GM19023 (cell line): ENCODE data around the gene CDK4.
"Not testable (repeated sequence)": the region's sequence is repeated elsewhere in the genome, so short reads cannot be mapped to it uniquely, and the experiment has no call there.

Source experiments
- ATAC-seq: cut with Tn5 transposase; IDR thresholded peaks from one replicate; pipeline ENCODE4 v1.9.1; 2021; ENCODE audit warnings: mild to moderate bottlenecking, moderate library complexity; ENCODE audit not compliant: unreplicated experiment

Gene CDK4

DNA sequence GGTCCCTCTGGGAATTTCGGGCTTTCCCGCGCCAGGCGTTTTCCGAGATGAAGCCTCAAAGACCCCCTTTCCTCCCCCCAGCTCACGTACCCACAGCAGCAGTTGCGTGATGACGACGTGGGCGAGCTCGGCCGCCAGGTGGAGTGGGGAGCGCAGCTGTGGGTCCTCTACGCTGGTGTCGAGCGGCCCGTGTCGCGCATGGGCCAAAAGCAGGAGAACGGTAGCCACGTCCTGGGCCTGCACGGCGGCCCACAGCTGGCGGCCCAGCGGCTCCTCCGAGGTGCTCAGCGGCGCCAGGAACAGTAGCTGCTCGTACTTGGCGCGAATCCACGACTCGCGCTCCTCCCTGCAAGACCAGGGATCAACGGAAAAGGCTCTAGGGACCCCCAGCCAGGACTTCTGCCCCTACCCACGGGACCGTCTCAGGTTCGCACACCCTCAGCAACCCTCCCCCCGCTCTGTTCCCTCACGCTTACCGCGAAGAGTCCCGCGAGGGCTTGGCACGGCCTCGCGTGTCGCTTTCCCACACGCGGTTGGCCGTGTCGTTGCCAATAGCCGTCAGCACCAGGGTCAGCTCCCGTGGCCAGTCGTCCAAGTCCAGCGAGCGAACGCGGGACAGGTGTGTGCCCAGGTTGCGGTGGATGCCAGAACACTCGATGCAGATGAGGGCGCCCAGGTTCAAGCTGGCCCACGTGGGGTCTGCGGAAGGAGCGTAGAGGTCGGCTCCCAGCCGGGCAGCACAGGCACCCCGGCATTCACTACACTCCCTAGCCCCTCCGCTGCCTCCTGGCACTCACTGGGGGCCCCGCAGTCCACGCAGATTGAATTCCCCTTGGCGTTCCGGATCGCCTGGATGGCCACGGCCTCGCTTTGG, 25.0 kb downstream of the CDK4 start:
- ATAC-seq = no peak

DNA sequence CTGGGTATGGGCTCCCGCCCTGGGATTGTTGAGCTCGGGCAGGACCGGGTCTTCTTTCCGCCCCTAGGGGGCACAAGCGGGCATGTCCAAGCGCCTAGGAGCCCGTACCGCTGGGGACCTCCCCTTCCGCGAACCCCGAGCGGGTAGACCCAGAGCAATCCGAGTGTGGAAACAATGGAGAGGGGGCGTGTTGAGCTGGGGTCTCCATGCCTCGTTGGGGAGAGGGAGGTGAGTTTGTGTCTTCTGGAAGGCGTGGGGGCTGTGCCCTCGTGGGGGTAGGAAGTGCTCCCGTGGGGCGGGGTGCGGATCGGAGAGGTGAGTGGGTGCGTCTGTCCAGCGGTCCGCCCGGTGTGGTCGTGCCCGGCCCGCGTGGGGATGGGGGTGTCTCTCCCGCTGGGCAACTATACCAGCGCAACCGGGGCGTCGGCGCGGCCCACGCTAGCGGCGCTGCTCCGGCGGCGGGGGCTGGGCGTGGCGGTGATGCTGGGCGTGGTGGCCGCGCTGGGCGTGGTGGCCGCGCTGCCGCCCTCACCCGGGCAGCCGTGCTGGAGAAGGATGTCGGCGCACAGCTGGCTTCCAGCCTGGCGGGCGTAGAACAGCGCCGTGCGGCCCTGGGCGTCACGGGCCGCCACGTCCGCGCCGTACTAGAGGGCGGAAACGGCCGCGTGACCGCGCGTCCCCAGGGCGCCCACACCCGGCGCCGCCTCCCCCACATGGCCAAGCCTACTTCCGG, 25.8 kb downstream of the CDK4 start:
- no peak for ATAC-seq

DNA sequence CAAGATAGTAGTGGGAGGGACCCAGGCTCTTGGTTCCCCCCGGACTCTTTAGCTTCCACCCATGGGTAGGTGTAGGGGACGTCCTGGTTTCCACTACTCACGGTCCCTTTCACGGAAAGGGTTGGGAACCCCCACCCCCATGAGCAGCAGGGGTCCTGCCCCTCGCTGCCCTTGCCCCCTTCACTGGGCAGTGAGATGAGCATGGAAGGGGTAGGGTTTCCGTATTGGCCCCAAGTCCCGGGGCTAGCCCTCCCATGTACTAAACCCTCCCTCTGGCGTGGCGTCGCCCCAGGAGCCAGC, 26.3 kb downstream of the CDK4 start:
- no peak for ATAC-seq

DNA sequence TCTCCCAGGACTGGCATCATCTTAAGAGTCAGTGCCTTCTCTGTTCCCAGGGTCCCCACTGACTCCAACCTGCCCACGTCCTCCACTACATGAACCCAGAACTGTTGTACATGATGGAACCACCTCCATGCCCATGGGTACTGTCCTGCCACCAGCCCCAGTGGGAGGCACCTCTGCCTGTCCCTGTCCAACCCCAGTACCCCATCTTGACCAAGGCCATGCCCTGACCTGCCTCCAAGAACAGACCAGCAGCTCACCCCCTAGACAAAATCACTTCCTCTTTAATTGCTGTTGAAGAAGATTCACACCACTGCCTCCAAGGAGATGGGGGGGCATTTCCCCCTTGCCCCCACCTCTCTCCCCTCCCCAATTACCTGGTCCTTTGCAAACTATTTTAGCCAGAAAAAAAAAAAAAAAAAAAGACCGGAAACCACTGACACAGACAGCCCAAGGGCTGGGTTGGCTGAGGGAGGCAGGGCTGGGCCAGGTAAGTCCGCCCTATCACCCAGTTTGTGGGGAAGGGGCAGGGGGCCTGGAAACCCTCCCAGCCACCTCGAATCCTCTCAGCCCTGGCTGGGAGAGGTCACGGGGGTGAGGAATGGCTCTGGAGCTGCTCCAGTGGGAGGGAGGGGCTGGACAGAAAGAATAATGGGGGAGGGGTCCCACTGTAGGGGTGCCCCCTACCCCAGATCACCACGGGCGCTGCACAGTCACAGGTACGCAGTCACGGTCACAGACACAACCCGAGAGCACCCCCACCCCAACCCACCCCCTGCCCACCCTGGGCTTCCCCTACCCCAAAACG, 27.0 kb downstream of the CDK4 start:
- ATAC-seq = no peak

DNA sequence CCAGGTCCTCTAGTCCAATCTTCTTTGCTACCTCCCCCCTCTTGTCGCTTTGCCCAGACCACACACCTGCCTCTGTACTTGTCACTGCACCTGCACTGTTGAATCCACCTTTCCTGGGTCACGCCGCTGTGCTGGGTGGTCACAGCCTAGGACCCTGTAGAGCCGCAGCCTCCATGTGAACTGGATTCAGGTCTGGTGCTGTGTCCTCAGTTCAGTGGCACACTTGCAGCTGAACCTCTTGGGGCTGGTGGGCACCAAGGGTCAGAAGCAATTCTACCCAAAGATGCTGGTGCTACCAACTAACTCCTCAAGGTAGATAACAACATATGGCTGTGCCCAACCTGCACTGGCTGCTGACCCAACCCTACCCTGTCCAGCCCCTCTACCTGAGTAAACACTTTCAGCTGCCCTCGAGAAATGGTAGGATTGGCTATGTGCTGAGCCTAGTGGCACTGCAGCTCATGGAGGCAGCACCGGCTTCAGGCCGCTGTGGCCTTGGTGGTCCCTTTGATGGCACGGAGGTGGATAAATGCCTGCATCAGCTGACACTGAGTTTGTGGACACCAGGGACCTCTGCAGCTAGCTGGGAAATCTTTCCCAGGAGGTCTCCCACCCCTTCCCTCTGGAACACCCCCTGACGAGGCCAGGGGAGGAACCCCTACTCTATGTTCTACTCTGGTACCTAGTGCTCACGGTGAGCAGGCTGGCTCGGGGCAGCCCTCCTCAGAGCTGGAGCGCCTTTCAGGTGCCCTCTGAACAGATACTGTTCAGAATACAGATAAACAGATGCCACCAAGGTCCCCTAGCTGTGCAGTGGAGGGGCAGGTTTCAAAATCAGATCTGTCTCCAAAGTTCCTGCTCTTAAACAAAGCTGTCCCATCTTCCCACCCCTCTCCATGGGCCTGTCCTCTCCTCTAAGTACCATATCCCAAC, 27.8 kb downstream of the CDK4 start:
- ATAC-seq = no peak

DNA sequence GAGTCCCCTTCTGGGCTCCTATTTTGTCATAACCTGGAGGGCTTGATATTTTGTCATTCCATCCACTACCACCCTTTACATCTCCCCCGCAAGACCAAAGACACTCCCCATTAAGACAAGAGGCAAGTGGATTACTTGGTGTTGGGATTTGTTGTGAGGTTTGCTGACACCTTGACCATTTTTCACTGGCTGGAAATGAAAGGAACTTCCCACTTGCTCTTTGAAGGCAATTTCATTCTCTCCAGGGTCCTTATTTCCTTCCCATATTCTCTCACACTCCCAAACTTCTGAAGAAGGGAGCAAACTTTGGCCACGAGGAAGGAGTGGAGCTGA, 28.5 kb downstream of the CDK4 start:
- ATAC-seq = no peak

DNA sequence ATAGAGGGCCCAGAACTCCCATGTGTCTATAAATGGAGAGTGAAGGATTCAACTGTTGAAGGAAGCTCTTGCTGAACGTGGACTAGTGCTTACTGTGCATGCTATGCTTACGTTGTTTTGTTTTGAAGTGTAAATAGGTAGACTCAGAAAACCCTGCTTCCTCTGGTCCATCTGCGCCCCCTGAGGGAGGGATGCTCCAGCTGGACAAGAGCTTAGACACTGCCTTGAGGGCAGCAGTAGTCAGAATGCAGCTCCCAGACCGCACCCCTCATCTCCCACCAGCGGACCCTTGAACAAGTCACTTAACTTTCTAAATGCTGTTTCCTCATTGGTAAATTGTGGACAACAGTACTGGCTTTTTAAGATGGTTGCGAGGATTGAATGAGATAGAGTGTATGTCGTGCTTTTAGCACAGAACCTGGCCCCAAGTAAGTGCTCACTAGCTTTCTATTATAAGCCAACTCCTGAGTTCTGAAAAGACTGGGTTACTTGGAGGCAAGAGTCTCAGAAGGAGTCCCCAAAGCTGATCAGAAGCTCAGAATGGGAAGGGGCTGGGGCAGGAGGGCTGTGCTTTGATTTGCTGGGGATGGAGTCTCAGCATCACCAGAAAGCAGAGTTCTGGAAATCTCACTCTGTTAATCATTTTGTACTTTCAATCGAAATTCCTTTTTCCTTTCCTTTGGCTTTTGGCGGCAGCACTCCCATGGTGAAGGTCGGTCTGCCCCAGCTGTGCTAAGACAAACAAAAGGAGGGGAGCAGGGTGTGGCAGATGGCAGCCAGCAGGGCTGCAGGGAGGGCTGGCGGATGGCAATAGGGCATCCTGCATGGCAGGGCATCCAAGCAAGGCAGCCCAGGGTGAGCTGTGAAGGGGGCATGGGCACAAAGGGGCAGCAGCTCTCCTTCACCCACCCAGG, 29.1 kb downstream of the CDK4 start:
- ATAC-seq = no peak

DNA sequence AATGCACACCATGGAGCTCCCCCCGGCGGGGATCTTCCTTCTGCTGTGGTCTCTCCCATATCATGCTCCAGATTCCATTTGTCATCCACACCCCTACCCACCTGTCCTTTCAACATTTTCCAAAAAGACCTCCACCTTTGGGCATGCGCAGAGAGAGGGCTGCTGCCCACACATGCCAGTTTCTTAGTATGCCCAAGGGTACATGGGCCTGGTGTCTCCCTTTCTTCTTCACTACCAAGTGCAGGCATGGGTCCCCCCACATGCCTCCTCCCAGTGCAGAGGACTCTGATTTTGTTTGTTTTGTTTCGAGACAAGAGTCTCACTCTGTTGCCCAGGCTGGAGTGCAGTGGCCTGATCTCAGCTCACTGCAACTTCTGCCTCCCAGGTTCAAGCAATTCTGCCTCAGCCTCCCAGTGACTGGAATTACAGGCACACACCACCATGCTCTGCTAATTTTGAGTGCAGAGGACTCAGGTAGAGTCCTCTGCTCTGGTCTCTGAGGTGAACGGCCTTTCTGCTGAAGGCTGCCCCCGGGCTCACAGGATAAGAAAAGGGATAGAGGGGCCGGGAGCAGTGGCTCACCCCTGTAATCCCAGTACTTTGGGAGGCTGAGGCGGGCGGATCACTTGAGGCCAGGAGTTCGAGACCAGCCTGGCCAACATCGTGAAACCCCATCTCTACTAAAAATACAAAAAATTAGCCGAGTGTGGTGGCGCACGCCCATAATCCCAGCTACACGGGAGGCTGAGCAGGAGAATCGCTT, 30.1 kb downstream of the CDK4 start:
- ATAC-seq = not testable (repeated sequence)

DNA sequence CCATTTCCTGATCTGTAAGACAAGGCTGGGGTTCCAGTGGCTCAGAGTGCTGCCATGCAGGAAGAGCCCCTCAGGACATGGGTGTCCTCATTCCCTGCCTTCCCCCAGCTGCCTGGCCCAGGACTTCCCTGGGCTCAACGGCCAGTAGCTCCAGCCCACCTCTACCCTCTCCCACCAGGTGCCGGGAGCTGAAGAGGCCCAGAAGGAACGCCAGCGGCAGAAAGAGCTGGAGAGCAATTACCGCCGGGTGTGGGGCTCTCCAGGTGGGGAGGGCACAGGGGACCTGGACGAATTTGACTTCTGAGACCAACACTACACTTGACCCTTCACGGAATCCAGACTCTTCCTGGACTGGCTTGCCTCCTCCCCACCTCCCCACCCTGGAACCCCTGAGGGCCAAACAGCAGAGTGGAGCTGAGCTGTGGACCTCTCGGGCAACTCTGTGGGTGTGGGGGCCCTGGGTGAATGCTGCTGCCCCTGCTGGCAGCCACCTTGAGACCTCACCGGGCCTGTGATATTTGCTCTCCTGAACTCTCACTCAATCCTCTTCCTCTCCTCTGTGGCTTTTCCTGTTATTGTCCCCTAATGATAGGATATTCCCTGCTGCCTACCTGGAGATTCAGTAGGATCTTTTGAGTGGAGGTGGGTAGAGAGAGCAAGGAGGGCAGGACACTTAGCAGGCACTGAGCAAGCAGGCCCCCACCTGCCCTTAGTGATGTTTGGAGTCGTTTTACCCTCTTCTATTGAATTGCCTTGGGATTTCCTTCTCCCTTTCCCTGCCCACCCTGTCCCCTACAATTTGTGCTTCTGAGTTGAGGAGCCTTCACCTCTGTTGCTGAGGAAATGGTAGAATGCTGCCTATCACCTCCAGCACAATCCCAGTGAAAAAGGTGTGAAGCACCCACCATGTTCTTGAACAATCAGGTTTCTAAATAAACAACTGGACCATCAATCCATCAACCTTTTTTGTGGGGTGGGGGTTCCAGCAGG, 31.2 kb downstream of the CDK4 start:
- ATAC-seq = no peak

DNA sequence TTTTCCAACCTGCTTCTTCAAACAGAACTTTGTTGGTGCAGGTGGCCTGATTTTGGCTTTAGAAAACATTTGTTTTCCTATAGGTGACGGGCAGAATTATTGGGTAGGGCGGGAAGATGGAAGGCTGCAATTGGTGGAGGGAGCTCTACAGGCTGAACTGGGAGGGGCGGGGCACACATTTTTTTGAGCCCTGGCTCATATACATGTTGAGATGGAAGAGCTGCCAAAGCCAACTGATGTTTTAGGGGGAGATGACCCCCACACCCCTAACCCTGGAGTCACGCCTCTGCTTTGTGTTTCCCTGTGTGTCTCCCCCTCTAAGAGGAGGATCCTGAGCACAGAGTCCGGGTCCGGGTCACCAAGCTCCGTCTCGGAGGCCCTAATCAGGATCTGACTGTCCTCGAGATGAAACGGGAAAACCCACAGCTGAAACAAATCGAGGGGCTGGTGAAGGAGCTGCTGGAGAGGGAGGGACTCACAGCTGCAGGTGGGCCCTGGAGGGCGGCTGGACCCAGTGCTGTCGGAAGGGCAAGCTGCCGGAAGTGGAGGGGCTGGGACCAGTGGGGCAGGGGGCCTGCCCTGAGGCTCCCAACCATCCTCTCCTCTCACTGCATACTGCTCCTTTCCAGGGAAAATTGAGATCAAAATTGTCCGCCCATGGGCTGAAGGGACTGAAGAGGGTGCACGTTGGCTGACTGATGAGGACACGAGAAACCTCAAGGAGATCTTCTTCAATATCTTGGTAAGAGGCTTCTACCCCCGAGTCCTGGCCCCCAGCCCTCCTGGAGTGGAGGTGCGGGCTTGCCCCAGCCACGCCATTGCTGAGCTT, 32.1 kb downstream of the CDK4 start:
- ATAC-seq = no peak

DNA sequence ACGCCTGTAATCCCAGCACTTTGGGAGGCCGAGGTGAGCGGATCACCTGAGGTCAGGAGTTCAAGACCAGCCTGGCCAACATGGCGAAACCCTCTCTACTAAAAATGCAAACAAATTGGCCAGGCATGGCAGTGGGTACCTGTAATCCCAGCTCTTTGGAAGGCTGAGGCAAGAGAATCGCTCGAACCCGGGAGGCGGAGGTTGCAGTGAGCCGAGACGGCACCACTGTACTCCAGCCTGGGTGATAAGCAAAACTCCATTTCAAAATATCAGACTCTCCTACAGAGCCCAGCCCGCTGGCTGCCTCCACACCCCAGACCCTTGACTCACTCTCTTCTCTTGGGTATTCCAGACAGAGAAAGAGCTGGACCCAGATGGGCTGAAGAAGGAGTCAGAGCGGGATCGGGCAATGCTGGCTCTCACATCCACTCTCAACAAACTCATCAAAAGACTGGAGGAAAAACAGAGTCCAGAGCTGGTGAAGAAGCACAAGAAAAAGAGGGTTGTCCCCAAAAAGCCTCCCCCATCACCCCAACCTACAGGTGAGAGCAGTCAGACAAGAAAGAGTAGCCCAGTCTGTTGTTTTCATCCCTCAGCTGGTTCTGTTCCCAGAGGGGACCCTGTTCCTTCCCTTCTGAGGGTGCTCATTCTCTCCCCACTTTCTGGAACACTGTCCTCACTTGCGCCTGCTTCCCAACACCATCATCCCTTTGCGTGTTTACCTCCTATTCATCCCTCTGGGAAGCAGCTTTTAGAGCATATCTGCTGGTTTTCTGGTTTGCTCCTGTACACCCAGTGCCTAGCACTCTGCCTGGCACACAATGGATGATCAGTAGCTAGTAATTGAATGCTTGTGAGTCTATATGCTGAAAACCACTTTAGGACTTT, 33.2 kb downstream of the CDK4 start:
- ATAC-seq = no peak

DNA sequence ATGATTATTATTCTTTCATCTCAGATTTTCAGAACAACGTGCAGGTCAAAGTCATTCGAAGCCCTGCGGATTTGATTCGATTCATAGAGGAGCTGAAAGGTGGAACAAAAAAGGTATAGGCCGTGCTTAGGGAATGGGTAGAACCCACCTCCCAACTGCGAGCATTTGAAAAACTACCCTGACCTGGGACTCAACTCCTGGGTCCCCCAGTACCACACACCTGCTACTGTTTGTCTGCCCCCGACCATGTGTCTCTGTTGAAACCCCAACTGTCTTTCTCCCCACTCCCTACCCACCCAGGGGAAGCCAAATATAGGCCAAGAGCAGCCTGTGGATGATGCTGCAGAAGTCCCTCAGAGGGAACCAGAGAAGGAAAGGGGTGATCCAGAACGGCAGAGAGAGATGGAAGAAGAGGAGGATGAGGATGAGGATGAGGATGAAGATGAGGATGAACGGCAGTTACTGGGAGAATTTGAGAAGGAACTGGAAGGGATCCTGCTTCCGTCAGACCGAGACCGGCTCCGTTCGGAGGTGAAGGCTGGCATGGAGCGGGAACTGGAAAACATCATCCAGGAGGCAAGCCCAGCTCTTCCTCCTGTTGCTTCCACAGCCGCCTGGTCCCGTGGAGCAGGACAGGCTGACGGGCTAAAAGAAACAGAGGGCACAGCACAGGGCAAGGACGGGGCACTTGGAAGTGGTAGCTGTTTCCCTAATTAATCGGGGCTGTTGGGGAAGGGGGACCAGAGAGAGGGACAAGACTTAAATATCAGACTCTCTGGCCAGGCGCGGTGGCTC, 34.1 kb downstream of the CDK4 start:
- no peak for ATAC-seq

DNA sequence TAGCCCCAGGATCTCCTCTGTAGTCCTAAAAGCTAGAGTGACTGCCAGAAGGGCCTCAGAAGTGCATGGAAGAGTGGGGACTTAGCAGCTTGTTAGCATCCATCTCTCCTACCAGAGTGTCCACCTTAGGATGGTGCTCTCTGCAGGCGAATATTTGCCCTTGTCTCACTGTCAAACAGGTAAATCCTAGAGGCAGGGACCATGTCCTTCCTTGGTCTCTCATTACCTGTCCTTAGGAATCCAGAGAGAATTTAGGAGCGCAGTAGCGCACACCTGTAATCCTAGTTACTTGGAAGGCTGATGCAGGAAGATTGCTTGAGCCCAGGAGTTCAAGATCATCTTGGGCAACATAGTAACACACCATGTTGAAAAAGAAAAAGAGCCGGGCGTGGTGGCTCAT, 35.0 kb downstream of the CDK4 start:
- ATAC-seq = no peak

DNA sequence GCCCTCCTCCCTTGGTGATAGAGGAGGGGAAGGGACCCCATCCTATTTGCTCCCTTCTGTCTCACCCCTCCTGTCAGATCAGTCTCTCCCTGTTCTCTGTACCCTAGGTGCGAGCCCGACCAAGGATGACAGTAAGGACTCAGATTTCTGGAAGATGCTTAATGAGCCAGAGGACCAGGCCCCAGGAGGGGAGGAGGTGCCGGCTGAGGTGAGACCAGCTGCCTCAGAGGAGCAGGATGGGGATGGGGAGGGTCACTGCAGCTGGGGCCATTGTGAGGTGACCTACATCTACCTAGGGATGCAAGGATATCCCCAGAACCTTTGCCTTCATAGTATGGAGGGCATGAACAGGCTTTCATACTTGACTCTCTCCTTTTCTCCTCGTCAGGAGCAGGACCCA, 35.8 kb downstream of the CDK4 start:
- ATAC-seq = no peak

DNA sequence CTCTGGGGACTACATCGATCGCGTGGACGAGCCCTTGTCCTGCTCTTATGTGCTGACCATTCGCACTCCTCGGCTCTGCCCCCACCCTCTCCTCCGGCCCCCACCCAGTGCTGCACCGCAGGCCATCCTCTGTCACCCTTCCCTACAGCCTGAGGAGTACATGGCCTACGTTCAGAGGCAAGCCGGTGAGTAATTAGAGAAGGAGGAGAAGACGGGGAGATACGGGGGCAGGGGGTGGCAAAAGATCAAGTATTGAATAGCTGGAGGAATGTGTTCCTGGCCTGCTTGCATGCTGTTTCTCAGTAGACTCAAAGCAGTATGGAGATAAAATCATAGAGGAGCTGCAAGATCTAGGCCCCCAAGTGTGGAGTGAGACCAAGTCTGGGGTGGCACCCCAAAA, 36.3 kb downstream of the CDK4 start:
- ATAC-seq = no peak
